Measurements from ENCODE around the gene LRRN2. TPM values are rescaled to one million over a fixed set of nuclear protein-coding genes. Genes with fewer than 3 reads are reported as not detected.

The LRRN2 gene
- total and polyA plus RNA-seq, 4 donors, result 0.97 to 4.4 (median 1.2) TPM

DNA sequence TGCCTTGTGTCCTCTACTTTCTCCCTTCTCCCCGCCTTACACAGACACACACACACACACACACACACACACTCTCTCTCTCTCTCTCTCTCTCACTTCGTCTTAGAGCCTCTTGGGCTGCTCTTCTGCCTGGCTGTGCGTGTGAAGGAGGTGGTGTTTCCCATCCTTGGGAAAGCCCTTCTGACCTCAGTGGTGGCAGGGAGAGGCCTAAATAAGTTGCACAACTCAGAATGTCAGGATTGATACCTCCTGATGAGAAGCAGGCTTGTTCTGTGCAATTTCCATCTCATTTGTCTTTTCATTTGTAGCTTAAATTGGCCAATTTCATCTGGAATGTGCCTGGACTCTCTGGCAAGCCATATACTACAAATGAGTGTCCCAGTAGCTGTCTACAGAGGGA lies 25.0 kb downstream of the LRRN2 start:
- Histone ChIP-seq H3K27me3 (ENCODE audit: control insufficient read depth in 3 of 3, insufficient read depth in 3 of 3, low read length in 2 of 3) (peaks cover 0 to 4% (median 0%) of the 10 kb centered on the region in 3 donors), H3K4me3 (no peak overlapping the region), H3K9ac (ENCODE audit: insufficient read depth in 1 of 2, low read length in 2 of 2) (no peak overlapping the region), H3K27ac (ENCODE audit: low read depth in 1 of 2, low read length in 1 of 2) (no peak overlapping the region), H3K4me1 (ENCODE audit: control insufficient read depth in 5 of 5, insufficient read depth in 5 of 5, low read length in 5 of 5) (peaks cover 0 to 1% (median 0%) of the 10 kb centered on the region in 5 donors), H3K36me3 (ENCODE audit: control insufficient read depth in 4 of 4, insufficient read depth in 4 of 4, low read length in 4 of 4) (no peaks in the 10 kb centered on the region), H3K9me3 (ENCODE audit: control insufficient read depth in 4 of 4, insufficient read depth in 3 of 4, low read length in 3 of 4) (no peaks in the 10 kb centered on the region)
- TF ChIP-seq, protein P1, sequence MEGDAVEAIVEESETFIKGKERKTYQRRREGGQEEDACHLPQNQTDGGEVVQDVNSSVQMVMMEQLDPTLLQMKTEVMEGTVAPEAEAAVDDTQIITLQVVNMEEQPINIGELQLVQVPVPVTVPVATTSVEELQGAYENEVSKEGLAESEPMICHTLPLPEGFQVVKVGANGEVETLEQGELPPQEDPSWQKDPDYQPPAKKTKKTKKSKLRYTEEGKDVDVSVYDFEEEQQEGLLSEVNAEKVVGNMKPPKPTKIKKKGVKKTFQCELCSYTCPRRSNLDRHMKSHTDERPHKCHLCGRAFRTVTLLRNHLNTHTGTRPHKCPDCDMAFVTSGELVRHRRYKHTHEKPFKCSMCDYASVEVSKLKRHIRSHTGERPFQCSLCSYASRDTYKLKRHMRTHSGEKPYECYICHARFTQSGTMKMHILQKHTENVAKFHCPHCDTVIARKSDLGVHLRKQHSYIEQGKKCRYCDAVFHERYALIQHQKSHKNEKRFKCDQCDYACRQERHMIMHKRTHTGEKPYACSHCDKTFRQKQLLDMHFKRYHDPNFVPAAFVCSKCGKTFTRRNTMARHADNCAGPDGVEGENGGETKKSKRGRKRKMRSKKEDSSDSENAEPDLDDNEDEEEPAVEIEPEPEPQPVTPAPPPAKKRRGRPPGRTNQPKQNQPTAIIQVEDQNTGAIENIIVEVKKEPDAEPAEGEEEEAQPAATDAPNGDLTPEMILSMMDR (IDR thresholded peaks at IDR 0.05; ENCODE audit: control extremely low read depth, extremely low read depth), result no peak
- ATAC-seq (ENCODE audit: insufficient read depth, low FRiP score), result no peak
- DNase-seq, result no peak
- WGBS, 2 donors, result 70 to 90% methylated on average over 3 of the region's 3 CpGs

DNA sequence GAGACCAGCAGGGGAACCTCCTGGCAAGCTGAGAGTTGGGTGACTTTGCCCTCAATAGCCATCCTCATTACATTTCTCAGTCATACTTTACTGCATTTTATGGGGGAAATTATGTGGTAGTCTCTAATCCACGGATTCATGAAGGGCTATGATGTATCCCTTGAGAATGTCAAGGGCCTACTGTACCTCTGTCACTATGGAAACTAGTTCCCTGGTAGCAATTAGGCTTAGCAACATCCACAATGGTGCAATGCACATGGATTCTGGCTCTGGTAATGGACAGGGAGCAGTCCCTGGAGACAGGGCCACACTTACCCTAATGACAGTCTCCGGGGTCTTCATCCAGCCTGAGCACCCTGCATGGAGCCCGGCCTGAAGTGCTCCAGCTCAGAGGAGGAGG lies 26.5 kb downstream of the LRRN2 start:
- H3K4me3 ChIP-seq, result no peak overlapping the region
- H3K27ac ChIP-seq (ENCODE audit: low read depth in 1 of 2, low read length in 1 of 2), result no peak overlapping the region
- DNase-seq (no peak), ATAC-seq (ENCODE audit: insufficient read depth, low FRiP score) (no peak)
- peaks cover 0 to 1% (median 0%) of the 10 kb centered on the region in 5 donors for H3K4me1 ChIP-seq (ENCODE audit: control insufficient read depth in 5 of 5, insufficient read depth in 5 of 5, low read length in 5 of 5)
- no peak overlapping the region for H3K9ac ChIP-seq (ENCODE audit: insufficient read depth in 1 of 2, low read length in 2 of 2)
- 76 to 89% methylated on average over 3 of the region's 3 CpGs for WGBS, 2 donors
- peaks cover 0 to 4% (median 2%) of the 10 kb centered on the region in 3 donors for H3K27me3 ChIP-seq (ENCODE audit: control insufficient read depth in 3 of 3, insufficient read depth in 3 of 3, low read length in 2 of 3)
- TF ChIP-seq, protein P1 (IDR thresholded peaks at IDR 0.05; ENCODE audit: control extremely low read depth, extremely low read depth), result no peak
- no peaks in the 10 kb centered on the region for H3K9me3 ChIP-seq (ENCODE audit: control insufficient read depth in 4 of 4, insufficient read depth in 3 of 4, low read length in 3 of 4)
- H3K36me3 ChIP-seq (ENCODE audit: control insufficient read depth in 4 of 4, insufficient read depth in 4 of 4, low read length in 4 of 4), result no peaks in the 10 kb centered on the region

DNA sequence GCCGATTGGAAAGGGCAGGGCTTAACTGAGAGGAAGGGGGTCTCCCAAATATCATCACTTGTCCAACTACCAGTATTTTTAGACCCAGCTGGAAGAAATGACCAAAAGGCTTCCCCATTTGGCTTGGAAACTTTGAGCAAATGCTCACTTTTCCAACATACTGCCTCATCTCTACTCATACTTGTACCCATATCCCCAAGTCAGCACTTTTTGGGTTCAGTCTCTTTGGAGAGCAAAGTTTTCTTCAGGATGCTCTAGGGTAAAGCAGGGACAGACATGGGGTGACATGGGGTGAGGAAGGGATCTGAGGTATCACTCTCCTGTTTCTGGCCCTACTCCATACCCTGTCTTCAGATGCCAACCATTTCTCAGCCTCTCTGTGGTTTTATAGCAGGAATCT lies 27.2 kb downstream of the LRRN2 start:
- H3K27ac ChIP-seq (ENCODE audit: low read depth in 1 of 2, low read length in 1 of 2), result no peak overlapping the region
- ATAC-seq (ENCODE audit: insufficient read depth, low FRiP score) (no peak), DNase-seq (no peak)
- H3K4me1 ChIP-seq (ENCODE audit: control insufficient read depth in 5 of 5, insufficient read depth in 5 of 5, low read length in 5 of 5), result peaks cover 0 to 1% (median 0%) of the 10 kb centered on the region in 5 donors
- no peaks in the 10 kb centered on the region for H3K9me3 ChIP-seq (ENCODE audit: control insufficient read depth in 4 of 4, insufficient read depth in 3 of 4, low read length in 3 of 4)
- H3K36me3 ChIP-seq (ENCODE audit: control insufficient read depth in 4 of 4, insufficient read depth in 4 of 4, low read length in 4 of 4), result no peaks in the 10 kb centered on the region
- 98 to 100% methylated on average over 1 of the region's 1 CpG for WGBS, 2 donors
- peaks cover 0 to 5% (median 2%) of the 10 kb centered on the region in 3 donors for H3K27me3 ChIP-seq (ENCODE audit: control insufficient read depth in 3 of 3, insufficient read depth in 3 of 3, low read length in 2 of 3)
- TF ChIP-seq, protein P1 (IDR thresholded peaks at IDR 0.05; ENCODE audit: control extremely low read depth, extremely low read depth), result no peak
- no peak overlapping the region for H3K4me3 ChIP-seq
- no peak overlapping the region for H3K9ac ChIP-seq (ENCODE audit: insufficient read depth in 1 of 2, low read length in 2 of 2)
